CD4-positive, alpha-beta memory T cell (primary cell): Measurements from ENCODE around the gene HDAC9. TPM values are rescaled to one million over a fixed set of nuclear protein-coding genes. Genes with fewer than 3 reads are reported as not detected.
"Not testable (repeated sequence)": the region's sequence is repeated elsewhere in the genome, so short reads cannot be mapped to it uniquely, and the experiment has no call there.

ENCODE experiments used
- CTCF ChIA-PET: fragments of 350-600 bp; sonication (Branson Sonifier 250); formaldehyde crosslinking; loops from one replicate; lab custom pipeline; 2021; ENCODE audit warnings: inconsistent platforms; ENCODE audit not compliant: partially characterized antibody; lab: Charles Lee
- POLR2A ChIA-PET: fragments of 350-600 bp; sonication (Branson Sonifier 250); formaldehyde crosslinking; loops from one replicate; lab custom pipeline; 2021; ENCODE audit not compliant: partially characterized antibody; lab: Charles Lee
- DNase-seq, 5 donors: peaks; one replicate each; pipeline versions ENCODE4 v3.0.0 to v3.0.0-alpha.2; 2020 to 2022; ENCODE audit warnings: mixed read lengths in 1 of 5
- H3K27ac ChIP-seq: one replicate; pipeline ENCODE4 v1.7.0; 2013; ENCODE audit warnings: low read depth, low read length
- H3K27me3 ChIP-seq: 2 replicates; pipeline ENCODE4 v1.7.0; 2013; ENCODE audit warnings: mild to moderate bottlenecking, low read length, moderate library complexity; ENCODE audit not compliant: insufficient read depth
- H3K36me3 ChIP-seq: 2 replicates; pipeline ENCODE4 v1.7.0; 2013; ENCODE audit warnings: mild to moderate bottlenecking, low read length, moderate library complexity; ENCODE audit not compliant: insufficient read depth
- H3K4me1 ChIP-seq: 2 replicates; pipeline ENCODE4 v1.7.0; 2013; ENCODE audit warnings: mild to moderate bottlenecking, low read length, moderate library complexity; ENCODE audit not compliant: insufficient read depth
- H3K4me3 ChIP-seq, 2 donors: one replicate each; pipeline ENCODE4 v1.7.0; 2013; ENCODE audit warnings: low read length in 2 of 2, mild to moderate bottlenecking in 1 of 2
- H3K9me3 ChIP-seq, 2 donors: one replicate each; pipeline ENCODE4 v1.7.0; 2013; ENCODE audit warnings: low read length in 2 of 2, control low read depth in 1 of 2; ENCODE audit not compliant: control insufficient read depth in 1 of 2
- H3K27ac Mint-ChIP-seq, 7 donors: one replicate each; pipeline ENCODE4 v1.8.0; 2020 to 2021; ENCODE audit warnings: mixed read lengths in 7 of 7, mild to moderate bottlenecking in 6 of 7, inconsistent platforms in 3 of 7, moderate library complexity in 3 of 7
- H3K27me3 Mint-ChIP-seq, 2 donors: one replicate each; pipeline ENCODE4 v1.8.0; 2020 to 2021; ENCODE audit warnings: mixed read lengths in 2 of 2
- H3K36me3 Mint-ChIP-seq, 2 donors: one replicate each; pipeline ENCODE4 v1.8.0; 2020 to 2021; ENCODE audit warnings: mixed read lengths in 2 of 2, inconsistent platforms in 1 of 2, mild to moderate bottlenecking in 1 of 2
- H3K4me1 Mint-ChIP-seq, 4 donors: one replicate each; pipeline ENCODE4 v1.8.0; 2020 to 2021; ENCODE audit warnings: mixed read lengths in 4 of 4, mild to moderate bottlenecking in 1 of 4
- H3K4me3 Mint-ChIP-seq, 8 donors: one replicate each; pipeline ENCODE4 v1.8.0; 2020 to 2021; ENCODE audit warnings: mixed read lengths in 8 of 8, mild to moderate bottlenecking in 7 of 8, moderate library complexity in 6 of 8, inconsistent platforms in 3 of 8
- H3K9me3 Mint-ChIP-seq, 8 donors: one replicate each; pipeline ENCODE4 v1.8.0; 2020 to 2021; ENCODE audit warnings: mixed read lengths in 8 of 8, mild to moderate bottlenecking in 5 of 8, inconsistent platforms in 3 of 8, moderate library complexity in 1 of 8
- intact Hi-C: fragments of 100-400 bp; cut with micrococcal nuclease; formaldehyde crosslinking; loops from one replicate; pipeline ENCODE4 v1.15.1; 2023
- polyA plus RNA-seq, 2 donors: library from polyadenylated mRNA; unstranded; fragments of 300-500 nt; fragmentation: Illumina TruSeq; gene quantifications; one replicate each; pipeline ENCODE4 v1.2.3, GENCODE V29; 2021
- total RNA-seq, 2 experiments: library from RNA; stranded (reverse); gene quantifications; one replicate each; pipeline ENCODE4 v1.2.3, GENCODE V29; 2021

HDAC9 gene
- total and polyA plus RNA-seq, 4 experiments from 2014 or later, result 0.36 to 0.73 (median 0.39) TPM; not detected in 1

GRCh38 chr7:19017374-19017773 lies 521.8 kb downstream of the HDAC9 start:
- H3K36me3 ChIP-seq, result no peaks in the 10 kb centered on the region
- no peak overlapping the region for H3K27ac ChIP-seq
- Mint-ChIP-seq H3K27me3 (no peaks in the 10 kb centered on the region), H3K27ac (no peak overlapping the region), H3K9me3 (peaks cover 0 to 21% (median 11%) of the 10 kb centered on the region in 8 donors), H3K4me3 (no peak overlapping the region), H3K36me3 (no peaks in the 10 kb centered on the region), H3K4me1 (no peaks in the 10 kb centered on the region)
- DNase-seq, result no peak
- H3K27me3 ChIP-seq, result no peaks in the 10 kb centered on the region
- H3K4me1 ChIP-seq, result no peaks in the 10 kb centered on the region
- intact Hi-C loops, result no loop called here
- no peak overlapping the region for H3K4me3 ChIP-seq
- POLR2A ChIA-PET, result no interaction called here
- H3K9me3 ChIP-seq, result no peaks in the 10 kb centered on the region
- CTCF ChIA-PET, result no interaction called here

GRCh38 chr7:19020062-19020461 lies 524.5 kb downstream of the HDAC9 start:
- Mint-ChIP-seq H3K36me3 (no peaks in the 10 kb centered on the region), H3K27me3 (no peaks in the 10 kb centered on the region), H3K4me1 (no peaks in the 10 kb centered on the region), H3K9me3 (peaks cover 0 to 16% (median 10%) of the 10 kb centered on the region in 8 donors), H3K27ac (no peak overlapping the region), H3K4me3 (no peak overlapping the region)
- Histone ChIP-seq H3K27me3 (no peaks in the 10 kb centered on the region), H3K9me3 (no peaks in the 10 kb centered on the region), H3K4me3 (no peak overlapping the region), H3K36me3 (no peaks in the 10 kb centered on the region), H3K27ac (no peak overlapping the region), H3K4me1 (no peaks in the 10 kb centered on the region)
- intact Hi-C loops, result no loop called here
- no peak for DNase-seq
- CTCF ChIA-PET, result no interaction called here
- POLR2A ChIA-PET, result no interaction called here

- H3K27me3 ChIP-seq, result no peaks in the 10 kb centered on the region
- CTCF ChIA-PET, result no interaction called here
- H3K27ac ChIP-seq, result no peak overlapping the region
- Mint-ChIP-seq H3K27me3 (no peaks in the 10 kb centered on the region), H3K27ac (no peak overlapping the region), H3K4me1 (no peaks in the 10 kb centered on the region), H3K9me3 (peaks cover 0 to 14% (median 9%) of the 10 kb centered on the region in 8 donors), H3K36me3 (no peaks in the 10 kb centered on the region), H3K4me3 (no peak overlapping the region)
- H3K9me3 ChIP-seq, result no peaks in the 10 kb centered on the region
- no peak overlapping the region for H3K4me3 ChIP-seq
- no peaks in the 10 kb centered on the region for H3K36me3 ChIP-seq
- intact Hi-C loops, result no loop called here
- POLR2A ChIA-PET, result no interaction called here
- no peak for DNase-seq
- no peaks in the 10 kb centered on the region for H3K4me1 ChIP-seq
Observed at GRCh38 chr7:19020711-19021110, 525.2 kb downstream of the HDAC9 start.

GRCh38 chr7:19023477-19023876 lies 527.9 kb downstream of the HDAC9 start:
- no peaks in the 10 kb centered on the region for H3K27me3 ChIP-seq
- DNase-seq, result no peak
- H3K36me3 ChIP-seq, result no peaks in the 10 kb centered on the region
- Mint-ChIP-seq H3K4me3 (no peak overlapping the region), H3K27me3 (no peaks in the 10 kb centered on the region), H3K9me3 (peaks cover 0 to 4% (median 0%) of the 10 kb centered on the region in 8 donors), H3K27ac (no peak overlapping the region), H3K36me3 (no peaks in the 10 kb centered on the region), H3K4me1 (no peaks in the 10 kb centered on the region)
- POLR2A ChIA-PET, result no interaction called here
- H3K4me1 ChIP-seq, result no peaks in the 10 kb centered on the region
- no peak overlapping the region for H3K4me3 ChIP-seq
- intact Hi-C loops, result no loop called here
- no peaks in the 10 kb centered on the region for H3K9me3 ChIP-seq
- H3K27ac ChIP-seq, result no peak overlapping the region
- CTCF ChIA-PET, result no interaction called here

GRCh38 chr7:19024261-19024660 lies 528.7 kb downstream of the HDAC9 start:
- Mint-ChIP-seq H3K27ac (no peak overlapping the region), H3K9me3 (peaks cover 0 to 4% (median 0%) of the 10 kb centered on the region in 8 donors), H3K4me3 (no peak overlapping the region), H3K4me1 (no peaks in the 10 kb centered on the region), H3K36me3 (no peaks in the 10 kb centered on the region), H3K27me3 (no peaks in the 10 kb centered on the region)
- Histone ChIP-seq H3K9me3 (no peaks in the 10 kb centered on the region), H3K27me3 (no peaks in the 10 kb centered on the region), H3K27ac (no peak overlapping the region), H3K4me1 (no peaks in the 10 kb centered on the region), H3K36me3 (no peaks in the 10 kb centered on the region), H3K4me3 (no peak overlapping the region)
- no peak for DNase-seq
- ChIA-PET POLR2A (no interaction called here), CTCF (no interaction called here)
- intact Hi-C loops, result no loop called here

- no peak for DNase-seq
- no peak overlapping the region for H3K4me3 Mint-ChIP-seq
Observed at GRCh38 chr7:19026888-19027287, 531.3 kb downstream of the HDAC9 start.

GRCh38 chr7:19030281-19030680 lies 534.7 kb downstream of the HDAC9 start:
- H3K36me3 ChIP-seq, result no peaks in the 10 kb centered on the region
- no peak for DNase-seq
- H3K27ac ChIP-seq, result no peak overlapping the region
- no peak overlapping the region for H3K4me3 ChIP-seq
- ChIA-PET CTCF (no interaction called here), POLR2A (no interaction called here)
- H3K9me3 Mint-ChIP-seq, result peaks cover 2 to 14% (median 9%) of the 10 kb centered on the region in 8 donors
- H3K27me3 ChIP-seq, result no peaks in the 10 kb centered on the region
- H3K36me3 Mint-ChIP-seq, result no peaks in the 10 kb centered on the region
- intact Hi-C loops, result no loop called here
- H3K4me3 Mint-ChIP-seq, result no peak overlapping the region
- no peaks in the 10 kb centered on the region for H3K4me1 Mint-ChIP-seq
- H3K27me3 Mint-ChIP-seq, result no peaks in the 10 kb centered on the region
- no peaks in the 10 kb centered on the region for H3K4me1 ChIP-seq
- H3K9me3 ChIP-seq, result no peaks in the 10 kb centered on the region
- no peak overlapping the region for H3K27ac Mint-ChIP-seq

More at GRCh38 chr7:19026888-19027287, 531.3 kb downstream of the HDAC9 start:
- Mint-ChIP-seq H3K36me3 (no peaks in the 10 kb centered on the region), H3K27ac (no peak overlapping the region), H3K9me3 (peaks cover 0 to 7% (median 0%) of the 10 kb centered on the region in 8 donors), H3K4me1 (no peaks in the 10 kb centered on the region), H3K27me3 (no peaks in the 10 kb centered on the region)
- Histone ChIP-seq H3K36me3 (no peaks in the 10 kb centered on the region), H3K27ac (no peak overlapping the region), H3K4me3 (no peak overlapping the region), H3K4me1 (no peaks in the 10 kb centered on the region), H3K9me3 (no peaks in the 10 kb centered on the region), H3K27me3 (no peaks in the 10 kb centered on the region)
- ChIA-PET POLR2A (no interaction called here), CTCF (no interaction called here)
- intact Hi-C loops, result no loop called here

- H3K36me3 ChIP-seq, DNase-seq, POLR2A ChIA-PET, intact Hi-C loops, H3K9me3 ChIP-seq, H3K27me3 ChIP-seq, H3K27me3 Mint-ChIP-seq, H3K4me1 ChIP-seq, H3K4me3 Mint-ChIP-seq, H3K27ac ChIP-seq, H3K27ac Mint-ChIP-seq, CTCF ChIA-PET, H3K4me3 ChIP-seq, H3K4me1 Mint-ChIP-seq, H3K36me3 Mint-ChIP-seq: not testable (repeated sequence)
- H3K9me3 Mint-ChIP-seq, result peaks cover 2 to 35% (median 15%) of the 10 kb centered on the region in 8 donors
Observed at GRCh38 chr7:19032942-19033341, 537.4 kb downstream of the HDAC9 start.
